ENCODE measurements around the gene RRP36. TPM values are rescaled to one million over a fixed set of nuclear protein-coding genes. Genes with fewer than 3 reads are reported as not detected.

Gene RRP36
- polyA plus RNA-seq, 1 of the 3 experiments (the other 2 are of a cell fraction): 60.5 TPM

DNA sequence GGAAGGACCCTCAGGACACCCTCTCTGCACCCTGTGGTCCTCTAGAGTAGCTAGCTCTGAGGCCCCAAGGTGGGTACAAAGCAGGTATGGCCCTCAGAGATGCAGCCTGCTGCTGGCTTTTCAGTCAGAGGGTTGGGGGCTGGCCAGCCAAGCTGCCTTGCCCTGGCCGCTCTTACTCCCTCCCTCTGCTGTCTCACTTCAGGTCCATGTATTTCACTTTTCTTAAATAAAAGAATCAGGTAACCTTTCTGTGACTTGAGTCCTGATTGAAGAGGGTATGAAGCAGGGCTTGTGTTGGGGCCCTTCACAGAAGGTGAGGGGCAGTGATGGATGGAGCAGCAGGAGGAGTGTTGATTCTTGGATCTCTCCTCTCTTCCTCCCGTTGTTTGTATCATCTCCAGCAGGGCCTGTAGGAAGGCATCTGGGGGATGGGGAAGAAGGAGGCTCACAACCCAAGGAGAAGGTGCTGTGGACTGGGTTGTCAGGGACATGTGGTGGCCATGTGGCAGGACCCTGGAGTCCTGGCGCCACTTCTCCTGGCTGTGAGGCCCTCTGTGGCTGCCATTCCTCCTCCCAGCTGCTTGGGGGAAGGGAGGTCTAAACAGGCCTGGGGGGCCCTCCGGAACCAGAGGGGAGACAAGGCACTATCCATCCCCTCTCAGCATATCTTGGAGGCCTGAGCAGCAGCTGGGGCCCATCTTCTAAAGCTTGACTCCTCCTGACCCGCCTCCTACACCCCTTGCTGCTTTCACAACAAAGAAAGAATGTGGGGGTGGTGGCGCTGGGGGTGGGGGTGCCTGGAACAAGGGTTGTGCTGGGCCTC is 53.6 kb downstream of the RRP36 start:
- no peak for TF ChIP-seq FOSL2 (IDR thresholded peaks at IDR 0.05; ENCODE audit: borderline replicate concordance, low read depth)
- H3K9me2 ChIP-seq: no peaks in the 10 kb centered on the region
- peaks cover 0 to 9% of the 10 kb centered on the region in 2 experiments for H3K36me3 ChIP-seq (replicated peaks in 1 of 2; ENCODE audit: control insufficient read depth in 1 of 2, insufficient read depth in 2 of 2, low read length in 1 of 2)
- H3K4me2 ChIP-seq: 0 out of 2 replicates have a peak overlapping the region, but pooled peaks have one; percentile 68
- no peaks in the 10 kb centered on the region for H3K9me3 ChIP-seq
- peaks cover 14 to 23% of the 10 kb centered on the region in 2 experiments; a peak in 2 of 4 replicates for H3K4me1 ChIP-seq (ENCODE audit: control insufficient read depth in 1 of 2, insufficient read depth in 2 of 2, low read depth in 1 of 2, low read length in 1 of 2)
- H4K20me1 ChIP-seq (ENCODE audit: insufficient read depth): peaks cover 14% of the 10 kb centered on the region; the same call in 1 of the 2 replicates
- WGBS (ENCODE audit: low lambda C conversion rate): 87% methylated on average over 3 of the region's 6 CpGs
- H3K9ac ChIP-seq: 0 out of 2 replicates have a peak overlapping the region, but pooled peaks have one; percentile 27
- no peaks in the 10 kb centered on the region for H3K27me3 ChIP-seq (ENCODE audit: insufficient read depth)
- no peak overlapping the region for H2AFZ ChIP-seq (ENCODE audit: low read depth)
- no peaks in the 10 kb centered on the region for H3F3A ChIP-seq (replicated peaks; ENCODE audit: insufficient read depth)
- H3K27ac ChIP-seq (ENCODE audit: low read depth in 2 of 2, low read length in 1 of 2): peak overlapping the region in 1 of 2 experiments; percentile 77; a peak in 2 of 4 replicates
- H3K4me3 ChIP-seq (ENCODE audit: low read depth in 2 of 2, low read length in 1 of 2): no peak overlapping the region
- DNase-seq: no peak
- POLR2A ChIA-PET: interaction anchor here (1.5 kb wide), 1 partner anchor 50 kb away, joined by 5 read pairs; no protein-coding TSS in a partner anchor
- CTCF ChIA-PET: interaction anchor here (0.9 to 6.2 kb wide), 7 partner anchors 49 to 72 kb away, joined by 3 to 58 read pairs (median 3); no protein-coding TSS in a partner anchor
- H3K79me2 ChIP-seq (ENCODE audit: insufficient read depth): peaks cover 38% of the 10 kb centered on the region

- Histone ChIP-seq H3K79me2 (ENCODE audit: insufficient read depth) (peaks cover 46% of the 10 kb centered on the region), H3K27ac (ENCODE audit: low read depth in 2 of 2, low read length in 1 of 2) (peak within 1 kb of the TSS; percentile 71 to 86), H3K4me3 (ENCODE audit: low read depth in 2 of 2, low read length in 1 of 2) (peak within 1 kb of the TSS; percentile 81 to 90), H3K9me3 (no peaks in the 10 kb centered on the region), H3K9me2 (no peaks in the 10 kb centered on the region), H3K27me3 (ENCODE audit: insufficient read depth) (no peaks in the 10 kb centered on the region), H2AFZ (ENCODE audit: low read depth) (peak within 1 kb of the TSS; percentile 76), H3K36me3 (replicated peaks in 1 of 2; ENCODE audit: control insufficient read depth in 1 of 2, insufficient read depth in 2 of 2, low read length in 1 of 2) (peaks cover 0 to 9% of the 10 kb centered on the region in 2 experiments), H3K9ac (peak within 1 kb of the TSS; percentile 96), H3K4me1 (ENCODE audit: control insufficient read depth in 1 of 2, insufficient read depth in 2 of 2, low read depth in 1 of 2, low read length in 1 of 2) (peaks cover 14 to 23% of the 10 kb centered on the region in 2 experiments; a peak in 2 of 4 replicates), H4K20me1 (ENCODE audit: insufficient read depth) (peaks cover 16% of the 10 kb centered on the region; the same call in 1 of the 2 replicates), H3K4me2 (peak within 1 kb of the TSS; percentile 93), H3F3A (replicated peaks; ENCODE audit: insufficient read depth) (no peaks in the 10 kb centered on the region)
- WGBS (ENCODE audit: low lambda C conversion rate): 11% methylated on average over 11 of the region's 60 CpGs
- TF ChIP-seq SMC3 (IDR thresholded peaks at IDR 0.05; ENCODE audit: low read depth, low read length) (no peak), CHD2 (IDR thresholded peaks at IDR 0.05; ENCODE audit: low read length, partially characterized antibody) (peak; percentile 5)
- POLR2A ChIA-PET: interaction anchor here (0.8 to 2.6 kb wide), 9 partner anchors 11 to 146 kb away, joined by 3 to 21 read pairs (median 6); partner anchors contain the start of genes CNPY3, CUL7, KLC4 and MRPL2
- CTCF ChIA-PET: interaction anchor here (0.6 to 4.4 kb wide), 10 partner anchors 12 to 431 kb away, joined by 3 to 29 read pairs (median 4); partner anchors contain the start of genes KLC4, MRPL2 and TTBK1
- peak; percentile 98 for DNase-seq
Observed at GRCh38 chr6:43075670-43076463, 54.4 kb downstream of the RRP36 start, which contains the start of gene PTK7. Gene PTK7 (plus strand): TSS chr6:43076314. CDS start chr6:43076489, 175 bp downstream.

All from SK-N-SH (cell line).